Measurements from ENCODE around the gene TSPAN9. TPM values are rescaled to one million over a fixed set of nuclear protein-coding genes. Genes with fewer than 3 reads are reported as not detected.

Gene TSPAN9
- total and polyA plus RNA-seq, 4 donors: 23.0 to 72.3 (median 33.9) TPM

- Histone ChIP-seq H3K36me3 (ENCODE audit: control insufficient read depth in 4 of 4, insufficient read depth in 4 of 4, low read length in 4 of 4) (no peaks in the 10 kb centered on the region), H3K27ac (ENCODE audit: low read depth in 1 of 2, low read length in 1 of 2) (peak overlapping the region in 1 of 2 donors; percentile 51), H3K4me3 (no peak overlapping the region), H3K9me3 (ENCODE audit: control insufficient read depth in 4 of 4, insufficient read depth in 3 of 4, low read length in 3 of 4) (no peaks in the 10 kb centered on the region), H3K9ac (ENCODE audit: insufficient read depth in 1 of 2, low read length in 2 of 2) (no peak overlapping the region), H3K27me3 (ENCODE audit: control insufficient read depth in 3 of 3, insufficient read depth in 3 of 3, low read length in 2 of 3) (no peaks in the 10 kb centered on the region), H3K4me1 (ENCODE audit: control insufficient read depth in 5 of 5, insufficient read depth in 5 of 5, low read length in 5 of 5) (peaks cover 0 to 8% (median 3%) of the 10 kb centered on the region in 5 donors)
- ATAC-seq (ENCODE audit: insufficient read depth, low FRiP score): no peak
- DNase-seq: no peak
- TF ChIP-seq CTCF (IDR thresholded peaks at IDR 0.05; ENCODE audit: control extremely low read depth, extremely low read depth): no peak
- 49 to 51% methylated on average over 8 of the region's 8 CpGs for WGBS, 2 donors
Measured at GRCh38 chr12:3047961-3048360, 29.2 kb upstream of the TSPAN9 start.

GRCh38 chr12:3048540-3048939, 28.6 kb upstream of the TSPAN9 start:
- Histone ChIP-seq H3K27me3 (ENCODE audit: control insufficient read depth in 3 of 3, insufficient read depth in 3 of 3, low read length in 2 of 3) (no peaks in the 10 kb centered on the region), H3K9ac (ENCODE audit: insufficient read depth in 1 of 2, low read length in 2 of 2) (no peak overlapping the region), H3K27ac (ENCODE audit: low read depth in 1 of 2, low read length in 1 of 2) (no peak overlapping the region), H3K9me3 (ENCODE audit: control insufficient read depth in 4 of 4, insufficient read depth in 3 of 4, low read length in 3 of 4) (no peaks in the 10 kb centered on the region), H3K4me3 (no peak overlapping the region), H3K36me3 (ENCODE audit: control insufficient read depth in 4 of 4, insufficient read depth in 4 of 4, low read length in 4 of 4) (no peaks in the 10 kb centered on the region), H3K4me1 (ENCODE audit: control insufficient read depth in 5 of 5, insufficient read depth in 5 of 5, low read length in 5 of 5) (peaks cover 0 to 8% (median 3%) of the 10 kb centered on the region in 5 donors)
- no peak for DNase-seq
- 95 to 97% methylated on average over 4 of the region's 4 CpGs for WGBS, 2 donors
- ATAC-seq (ENCODE audit: insufficient read depth, low FRiP score): no peak
- TF ChIP-seq CTCF (IDR thresholded peaks at IDR 0.05; ENCODE audit: control extremely low read depth, extremely low read depth): no peak

- H3K27ac ChIP-seq (ENCODE audit: low read depth in 1 of 2, low read length in 1 of 2): no peak overlapping the region
- no peak for DNase-seq
- no peaks in the 10 kb centered on the region for H3K9me3 ChIP-seq (ENCODE audit: control insufficient read depth in 4 of 4, insufficient read depth in 3 of 4, low read length in 3 of 4)
- no peaks in the 10 kb centered on the region for H3K27me3 ChIP-seq (ENCODE audit: control insufficient read depth in 3 of 3, insufficient read depth in 3 of 3, low read length in 2 of 3)
- H3K9ac ChIP-seq (ENCODE audit: insufficient read depth in 1 of 2, low read length in 2 of 2): no peak overlapping the region
- no peak overlapping the region for H3K4me3 ChIP-seq
- 78 to 83% methylated on average over 9 of the region's 9 CpGs for WGBS, 2 donors
- H3K4me1 ChIP-seq (ENCODE audit: control insufficient read depth in 5 of 5, insufficient read depth in 5 of 5, low read length in 5 of 5): peaks cover 0 to 8% (median 3%) of the 10 kb centered on the region in 5 donors
- no peak for TF ChIP-seq CTCF (IDR thresholded peaks at IDR 0.05; ENCODE audit: control extremely low read depth, extremely low read depth)
- H3K36me3 ChIP-seq (ENCODE audit: control insufficient read depth in 4 of 4, insufficient read depth in 4 of 4, low read length in 4 of 4): no peaks in the 10 kb centered on the region
- no peak for ATAC-seq (ENCODE audit: insufficient read depth, low FRiP score)
Measured at GRCh38 chr12:3049176-3049575, 28.0 kb upstream of the TSPAN9 start.

- DNase-seq: peak in 2 of 3 donors; percentile 21 to 49
- ATAC-seq (ENCODE audit: insufficient read depth, low FRiP score): no peak
- WGBS, 2 donors: 54 to 67% methylated on average over 11 of the region's 11 CpGs
- Histone ChIP-seq H3K9ac (ENCODE audit: insufficient read depth in 1 of 2, low read length in 2 of 2) (no peak overlapping the region), H3K27ac (ENCODE audit: low read depth in 1 of 2, low read length in 1 of 2) (no peak overlapping the region), H3K9me3 (ENCODE audit: control insufficient read depth in 4 of 4, insufficient read depth in 3 of 4, low read length in 3 of 4) (no peaks in the 10 kb centered on the region), H3K36me3 (ENCODE audit: control insufficient read depth in 4 of 4, insufficient read depth in 4 of 4, low read length in 4 of 4) (no peaks in the 10 kb centered on the region), H3K27me3 (ENCODE audit: control insufficient read depth in 3 of 3, insufficient read depth in 3 of 3, low read length in 2 of 3) (no peaks in the 10 kb centered on the region), H3K4me3 (no peak overlapping the region), H3K4me1 (ENCODE audit: control insufficient read depth in 5 of 5, insufficient read depth in 5 of 5, low read length in 5 of 5) (peaks cover 0 to 9% (median 4%) of the 10 kb centered on the region in 5 donors)
- TF ChIP-seq CTCF (IDR thresholded peaks at IDR 0.05; ENCODE audit: control extremely low read depth, extremely low read depth): no peak
Measured at GRCh38 chr12:3049611-3050249, 27.4 kb upstream of the TSPAN9 start.
